Epithelial cell of esophagus (primary cell): ENCODE results near the gene HRH3.

Experiments used
- DNase-seq: peaks from one replicate; pipeline ENCODE4 v3.0.0; 2010; ENCODE audit warnings: low read depth
- H3K4me3 ChIP-seq: 2 replicates; pipeline ENCODE4 v1.5.1; 2011; ENCODE audit warnings: mild to moderate bottlenecking, low read length, control low read depth
- CTCF ChIP-seq: IDR thresholded peaks from 2 replicates; pipeline ENCODE4 v1.5.1; 2011; ENCODE audit warnings: low read depth, mild to moderate bottlenecking, low read length, control low read depth, inconsistent platforms; ENCODE audit not compliant: insufficient read depth; ENCODE audit errors: missing control alignments

HRH3 gene

GRCh38 chr20:62245911-62246280, 25.8 kb upstream of the HRH3 start:
- no peak for TF ChIP-seq CTCF
- no peak overlapping the region for H3K4me3 ChIP-seq
- DNase-seq, result no peak

GRCh38 chr20:62244644-62245108, 24.6 kb upstream of the HRH3 start:
- no peak for TF ChIP-seq CTCF
- no peak overlapping the region for H3K4me3 ChIP-seq
- no peak for DNase-seq

GRCh38 chr20:62243906-62244515, 23.9 kb upstream of the HRH3 start:
- no peak overlapping the region for H3K4me3 ChIP-seq
- DNase-seq, result no peak
- no peak for TF ChIP-seq CTCF

GRCh38 chr20:62243106-62243505, 23.0 kb upstream of the HRH3 start:
- no peak for TF ChIP-seq CTCF
- no peak for DNase-seq
- H3K4me3 ChIP-seq, result no peak overlapping the region

GRCh38 chr20:62242176-62242575, 22.1 kb upstream of the HRH3 start:
- no peak for DNase-seq
- TF ChIP-seq CTCF, result no peak
- H3K4me3 ChIP-seq, result peak overlapping the region; percentile 2

- no peak for TF ChIP-seq CTCF
- DNase-seq, result peak; percentile 86
- peak overlapping the region; percentile 15 for H3K4me3 ChIP-seq
Observed at GRCh38 chr20:62241506-62241905, 21.4 kb upstream of the HRH3 start.

- H3K4me3 ChIP-seq, result peak overlapping the region; percentile 78
- TF ChIP-seq CTCF, result no peak
- DNase-seq, result no peak
Observed at GRCh38 chr20:62240020-62240685, 20.1 kb upstream of the HRH3 start.
